Tibial nerve (tissue), 3 donors: ENCODE results near the gene TBC1D5.

Source experiments
- POLR2A ChIP-seq, 2 donors: fragments of 450-650 bp; IDR thresholded peaks; one replicate each; pipeline ENCODE4 v1.6.1; 2017; ENCODE audit warnings: antibody characterized with exemption in 2 of 2, mild to moderate bottlenecking in 2 of 2, moderate library complexity in 2 of 2
- TF ChIP-seq, protein P1 (sequence below), 5 experiments: fragments of 200-600 bp in 3 of 5; fragments of 450-650 bp in 2 of 5; sonication (generic) in 3 of 5; IDR thresholded peaks; one replicate each; pipeline ENCODE4 v1.5.1; 2016 to 2019; ENCODE audit warnings: antibody characterized with exemption in 5 of 5, mild to moderate bottlenecking in 3 of 5, moderate library complexity in 2 of 5

DNA sequence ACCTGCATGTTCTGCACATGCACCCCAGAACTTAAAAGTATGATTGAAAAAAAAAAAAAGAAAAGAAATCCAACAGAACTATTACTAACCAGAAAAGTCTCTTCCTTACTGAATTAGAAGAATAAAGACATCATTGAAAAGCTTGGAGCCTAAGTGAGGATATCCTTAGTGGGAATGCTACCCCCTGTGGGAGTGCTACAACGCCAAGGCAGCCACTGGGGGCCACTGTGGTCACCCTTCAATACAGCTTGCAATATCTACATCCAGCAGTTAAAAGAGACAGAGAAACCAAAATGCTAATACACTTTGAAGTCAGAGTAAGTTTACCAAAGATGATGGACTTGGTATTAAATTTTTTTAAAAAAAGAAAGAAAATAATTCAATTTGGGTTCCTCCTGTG, 565.7 kb downstream of the TBC1D5 start:
- TF ChIP-seq, protein P1, sequence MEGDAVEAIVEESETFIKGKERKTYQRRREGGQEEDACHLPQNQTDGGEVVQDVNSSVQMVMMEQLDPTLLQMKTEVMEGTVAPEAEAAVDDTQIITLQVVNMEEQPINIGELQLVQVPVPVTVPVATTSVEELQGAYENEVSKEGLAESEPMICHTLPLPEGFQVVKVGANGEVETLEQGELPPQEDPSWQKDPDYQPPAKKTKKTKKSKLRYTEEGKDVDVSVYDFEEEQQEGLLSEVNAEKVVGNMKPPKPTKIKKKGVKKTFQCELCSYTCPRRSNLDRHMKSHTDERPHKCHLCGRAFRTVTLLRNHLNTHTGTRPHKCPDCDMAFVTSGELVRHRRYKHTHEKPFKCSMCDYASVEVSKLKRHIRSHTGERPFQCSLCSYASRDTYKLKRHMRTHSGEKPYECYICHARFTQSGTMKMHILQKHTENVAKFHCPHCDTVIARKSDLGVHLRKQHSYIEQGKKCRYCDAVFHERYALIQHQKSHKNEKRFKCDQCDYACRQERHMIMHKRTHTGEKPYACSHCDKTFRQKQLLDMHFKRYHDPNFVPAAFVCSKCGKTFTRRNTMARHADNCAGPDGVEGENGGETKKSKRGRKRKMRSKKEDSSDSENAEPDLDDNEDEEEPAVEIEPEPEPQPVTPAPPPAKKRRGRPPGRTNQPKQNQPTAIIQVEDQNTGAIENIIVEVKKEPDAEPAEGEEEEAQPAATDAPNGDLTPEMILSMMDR (IDR thresholded peaks at IDR 0.05): no peak
- no peak for TF ChIP-seq POLR2A (IDR thresholded peaks at IDR 0.05)
